HG03064 (cell line): ENCODE measurements around the gene ST8SIA5.
"Not testable (repeated sequence)": the region's sequence is repeated elsewhere in the genome, so short reads cannot be mapped to it uniquely, and the experiment has no call there.

ENCODE experiments used
- ATAC-seq: cut with Tn5 transposase; IDR thresholded peaks from one replicate; pipeline ENCODE4 v1.9.1; 2021; ENCODE audit warnings: low read depth; ENCODE audit not compliant: unreplicated experiment

The ST8SIA5 gene

DNA sequence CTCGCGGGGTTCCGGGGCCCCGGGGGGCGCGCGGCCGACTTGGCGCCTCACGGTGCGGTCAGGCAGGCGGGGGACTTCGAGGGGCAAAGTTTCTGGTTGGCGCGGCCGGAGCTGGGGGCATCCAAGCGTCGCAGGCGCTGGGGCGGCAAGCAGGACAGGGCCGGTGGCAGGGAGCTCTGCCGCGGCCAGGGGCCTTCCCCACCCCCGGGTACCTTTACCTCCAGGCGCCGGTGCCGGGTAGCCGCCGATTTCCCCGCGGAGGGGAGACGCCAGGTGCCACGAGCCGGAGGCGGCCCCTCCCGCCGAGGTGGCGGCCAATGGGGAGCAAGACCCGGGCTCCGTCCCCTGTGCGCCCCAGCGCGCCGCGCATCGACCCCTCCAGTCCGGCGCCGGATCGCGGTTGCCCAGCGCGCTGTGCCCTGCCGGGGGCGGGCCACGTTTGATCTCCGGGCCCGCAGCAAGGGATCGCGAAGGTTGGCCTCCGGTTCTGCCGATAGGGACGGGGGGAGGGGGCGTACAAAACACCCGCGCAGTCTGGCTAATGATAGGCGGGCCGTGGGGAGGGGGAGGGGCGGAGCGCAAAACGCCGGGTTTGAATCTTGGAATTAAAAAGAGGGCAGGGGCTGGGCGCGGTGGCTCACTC, at the start of gene ST8SIA5:
ST8SIA5 (minus strand) TSS at position 495 of the 643 bp plus-strand sequence. CDS start 545 bp downstream, outside the sequence.
- ATAC-seq = no peak

GRCh38 chr18:46795945-46796344, 39.1 kb upstream of the ST8SIA5 start:
- not testable (repeated sequence) for ATAC-seq

- no peak for ATAC-seq
These were observed 37.8 kb upstream of the ST8SIA5 start for GRCh38 chr18:46794607-46795006.

DNA sequence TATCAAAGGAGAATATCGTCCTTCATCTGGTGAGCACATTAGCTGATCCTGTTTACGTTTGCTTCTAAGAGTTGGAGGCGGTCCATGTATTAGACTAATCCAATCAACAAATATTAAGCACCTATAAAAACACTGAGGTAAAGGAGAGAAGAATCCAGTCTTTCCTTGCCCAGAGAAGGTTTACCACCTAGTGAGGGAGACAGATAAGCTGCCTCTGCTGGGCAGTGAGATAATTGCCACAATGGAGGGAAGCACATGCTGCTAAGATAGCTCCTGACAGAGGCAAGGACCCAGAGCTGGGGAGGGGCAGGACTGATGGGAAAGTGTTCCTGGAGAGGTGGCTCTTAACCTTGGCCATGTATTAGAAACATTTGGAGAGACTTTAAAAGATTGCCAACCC, 36.7 kb upstream of the ST8SIA5 start:
- no peak for ATAC-seq

GRCh38 chr18:46789088-46789487, 32.2 kb upstream of the ST8SIA5 start:
- ATAC-seq = no peak

DNA sequence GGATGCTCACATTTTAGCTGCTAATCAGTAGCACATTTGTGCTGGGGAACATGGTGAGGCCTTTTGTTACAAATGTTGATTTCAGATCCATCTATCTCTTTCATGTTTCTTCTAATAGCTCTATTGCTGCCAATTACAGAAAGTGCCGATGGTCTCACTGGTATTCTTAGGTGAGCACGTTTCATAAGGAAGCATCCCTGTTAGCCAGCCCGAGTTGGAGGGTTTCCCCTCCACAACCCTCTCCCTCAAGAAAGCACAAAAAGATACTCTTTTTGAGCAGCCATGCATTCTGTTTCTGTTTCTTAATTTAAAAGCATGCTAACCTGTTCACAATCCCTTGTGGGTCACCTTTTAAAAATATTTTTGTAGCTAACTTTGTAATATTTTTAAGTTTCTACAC, 30.8 kb upstream of the ST8SIA5 start:
- no peak for ATAC-seq

DNA sequence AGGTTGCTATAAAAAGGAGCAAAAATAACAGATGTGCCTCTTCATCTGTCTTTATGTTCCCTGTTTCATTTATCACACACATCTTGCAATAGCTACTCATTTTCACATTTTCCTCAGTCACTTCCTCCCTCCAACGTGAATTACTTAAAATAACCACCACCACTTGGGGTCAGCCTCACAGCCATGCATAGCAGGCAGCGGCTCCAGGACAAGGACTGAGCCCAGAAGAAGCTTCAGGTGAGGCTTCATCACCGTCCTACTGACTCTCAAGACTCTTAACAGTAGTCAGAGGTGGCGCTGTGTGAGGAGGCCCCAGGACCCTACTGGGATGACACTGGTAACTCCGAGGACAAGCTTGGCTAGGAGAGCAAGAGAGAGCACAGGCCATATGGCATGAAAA, 15.5 kb upstream of the ST8SIA5 start:
- no peak for ATAC-seq

GRCh38 chr18:46771141-46771540, 14.3 kb upstream of the ST8SIA5 start:
- no peak for ATAC-seq

GRCh38 chr18:46770708-46771107, 13.9 kb upstream of the ST8SIA5 start:
- no peak for ATAC-seq

- ATAC-seq = no peak
These were observed 11.5 kb upstream of the ST8SIA5 start for GRCh38 chr18:46768166-46768921.

DNA sequence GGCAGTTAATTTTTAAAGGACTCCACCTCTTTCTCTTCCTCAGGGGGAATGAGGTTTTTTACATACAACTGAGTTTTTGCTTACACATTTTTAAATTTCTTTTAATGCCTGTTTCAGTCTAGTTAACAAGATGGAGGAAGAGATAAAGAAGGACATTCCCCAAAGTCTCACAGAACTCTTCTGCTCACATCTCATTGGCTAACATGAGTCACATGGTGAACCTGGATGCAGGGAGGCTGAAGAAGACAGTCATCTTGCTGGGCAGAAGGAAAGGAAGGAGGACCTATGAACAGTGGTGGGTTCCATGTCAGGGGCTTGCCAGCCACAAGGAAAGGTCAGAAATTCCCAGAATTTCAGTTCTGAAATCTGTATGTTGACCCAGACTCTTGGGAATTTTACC, 10.4 kb upstream of the ST8SIA5 start:
- no peak for ATAC-seq

- no peak for ATAC-seq
These were observed 7.7 kb upstream of the ST8SIA5 start for GRCh38 chr18:46764586-46764985.

- ATAC-seq = no peak
These were observed 4.4 kb upstream of the ST8SIA5 start for GRCh38 chr18:46761059-46761769.

DNA sequence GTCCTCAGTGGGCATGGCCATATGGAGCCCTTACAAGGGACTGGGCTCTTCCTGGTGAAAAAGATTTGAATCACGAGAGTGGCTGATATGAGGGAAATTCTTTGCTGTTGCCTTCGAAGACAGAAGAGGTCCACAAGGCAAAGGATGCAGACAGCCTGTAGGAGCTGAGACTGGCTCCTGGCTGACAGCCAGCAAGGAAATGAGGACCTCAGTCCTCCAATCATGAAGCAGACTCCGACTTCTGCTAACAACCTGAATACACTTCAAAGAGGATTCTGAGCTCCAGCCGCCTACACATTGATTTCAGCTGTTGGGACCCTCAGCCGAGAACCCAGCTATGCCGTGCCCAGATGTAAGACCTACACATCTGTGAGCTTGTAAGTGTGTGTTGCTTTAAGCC, 3.0 kb upstream of the ST8SIA5 start:
- ATAC-seq = no peak

- no peak for ATAC-seq
These were observed 761 bp downstream of the ST8SIA5 start for GRCh38 chr18:46756025-46756558.

GRCh38 chr18:46755315-46756024, 1.4 kb downstream of the ST8SIA5 start:
- ATAC-seq = no peak

- ATAC-seq = no peak
These were observed 2.1 kb downstream of the ST8SIA5 start for GRCh38 chr18:46754661-46755292.

DNA sequence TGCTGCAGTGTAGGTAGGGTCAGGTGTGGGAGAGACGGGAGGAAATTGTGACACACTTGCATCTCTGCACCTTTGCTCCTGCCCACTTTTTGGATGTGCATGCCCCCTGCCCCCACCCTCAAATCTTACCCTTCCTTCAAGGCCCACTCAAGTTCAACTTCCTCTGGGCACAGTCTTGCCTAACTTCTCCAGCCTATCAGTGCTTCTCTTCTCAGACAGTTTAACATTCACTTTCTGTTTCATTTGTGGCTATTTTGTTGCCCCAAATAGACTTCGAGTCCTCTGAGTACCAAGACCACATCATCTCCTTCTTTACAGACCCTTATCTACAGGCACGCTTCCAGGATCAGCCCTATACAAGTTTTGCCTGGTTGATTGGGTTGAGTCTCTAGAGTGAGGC, 2.7 kb downstream of the ST8SIA5 start:
- no peak for ATAC-seq

DNA sequence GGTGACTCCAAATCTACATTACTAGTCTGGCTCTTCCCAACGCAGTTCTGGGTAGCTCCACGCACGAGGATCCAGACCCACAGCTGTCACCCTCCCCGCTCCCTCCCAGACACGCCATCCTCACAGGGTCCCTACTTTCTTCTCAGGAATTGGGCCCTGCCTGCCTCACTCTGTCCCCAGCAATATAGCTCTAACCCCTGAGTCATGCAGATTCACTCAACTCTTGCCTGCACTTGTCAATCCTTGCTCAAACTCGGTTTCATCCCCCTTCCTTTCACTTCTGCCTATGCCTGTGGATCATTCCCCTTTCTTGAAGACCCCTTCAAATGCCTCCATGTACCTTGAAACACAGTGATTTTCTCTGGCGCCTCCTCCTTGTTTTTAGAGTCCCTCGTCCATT, 5.0 kb downstream of the ST8SIA5 start:
- no peak for ATAC-seq

GRCh38 chr18:46750626-46751025, 6.2 kb downstream of the ST8SIA5 start:
- ATAC-seq = no peak
